Gastroesophageal sphincter (tissue), 4 donors: ENCODE measurements around the gene PHF12. TPM values are rescaled to one million over a fixed set of nuclear protein-coding genes. Genes with fewer than 3 reads are reported as not detected.

ENCODE experiments used
- ATAC-seq: fragments of 150-250 bp; one replicate; pipeline ENCODE4 v1.9.1; 2016; ENCODE audit warnings: mild to moderate bottlenecking, moderate library complexity
- H3K27ac ChIP-seq, 4 donors: fragments of 200-600 bp; sonication (generic) in 3 of 4; 1 replicate in 3 of 4; 2 replicates in 1 of 4; pipeline ENCODE4 v1.5.1; 2016 to 2019
- H3K27me3 ChIP-seq: fragments of 200-600 bp; sonication (generic); one replicate; pipeline ENCODE4 v1.5.1; 2019
- H3K36me3 ChIP-seq, 2 donors: fragments of 200-600 bp; sonication (generic); one replicate each; pipeline ENCODE4 v1.5.1; 2019; ENCODE audit warnings: control low read depth in 1 of 2
- H3K4me1 ChIP-seq, 3 donors: fragments of 200-600 bp; sonication (generic); 1 replicate in 2 of 3; 2 replicates in 1 of 3; pipeline ENCODE4 v1.5.1; 2016 to 2019; ENCODE audit warnings: control low read depth in 2 of 3
- H3K4me3 ChIP-seq, 2 donors: fragments of 200-600 bp; sonication (generic); one replicate each; pipeline ENCODE4 v1.5.1; 2019; ENCODE audit warnings: mild to moderate bottlenecking in 1 of 2, moderate library complexity in 1 of 2
- H3K9me3 ChIP-seq, 3 donors: fragments of 200-600 bp; sonication (generic); one replicate each; pipeline ENCODE4 v1.5.1; 2017 to 2019; ENCODE audit warnings: control low read depth in 2 of 3
- CTCF ChIP-seq, 4 experiments: fragments of 200-600 bp in 2 of 4; fragments of 450-650 bp in 2 of 4; sonication (generic) in 1 of 4; IDR thresholded peaks; one replicate each; pipeline ENCODE4 v1.5.1; 2017 to 2019; ENCODE audit warnings: antibody characterized with exemption in 4 of 4, mild to moderate bottlenecking in 2 of 4, moderate library complexity in 2 of 4
- EP300 ChIP-seq: sonication (generic); formaldehyde crosslinking; IDR thresholded peaks from one replicate; pipeline ENCODE4 v1.6.1; 2017; ENCODE audit warnings: antibody characterized with exemption, mild to moderate bottlenecking
- POLR2A ChIP-seq, 2 donors: fragments of 450-650 bp; IDR thresholded peaks; one replicate each; pipeline ENCODE4 v1.6.1; 2017; ENCODE audit warnings: antibody characterized with exemption in 2 of 2, mild to moderate bottlenecking in 2 of 2, moderate library complexity in 1 of 2
- POLR2AphosphoS5 ChIP-seq: sonication (generic); formaldehyde crosslinking; IDR thresholded peaks from one replicate; pipeline ENCODE4 v1.6.1; 2017; ENCODE audit warnings: antibody characterized with exemption
- WGBS, 2 donors: methylation state at CpG; one replicate each; pipeline ENCODE4 v1.1.5; 2018; ENCODE audit warnings: low coverage in 1 of 2; 5-methylcytosine and 5-hydroxymethylcytosine counted together
- total RNA-seq, 4 donors: library from RNA; depleted of rRNA; stranded (reverse); fragments of >200 nt; gene quantifications; one replicate each; pipeline ENCODE4 v1.1.0, GENCODE V29; 2016

The PHF12 gene
- total RNA-seq, 4 donors from 2014 or later, result 20.2 to 46.9 (median 37.8) TPM

GRCh38 chr17:28949185-28950016 is 1.9 kb downstream of the PHF12 start:
- TF ChIP-seq POLR2AphosphoS5 (no peak), POLR2A (IDR thresholded peaks at IDR 0.05) (no peak), CTCF (IDR thresholded peaks at IDR 0.05) (no peak), EP300 (no peak)
- Histone ChIP-seq H3K27ac (peak overlapping the region; percentile 94 to 99 (median 94)), H3K27me3 (no peaks in the 10 kb centered on the region), H3K9me3 (no peaks in the 10 kb centered on the region), H3K4me1 (peaks cover 3 to 67% (median 42%) of the 10 kb centered on the region in 3 donors), H3K4me3 (peak overlapping the region; percentile 96), H3K36me3 (no peaks in the 10 kb centered on the region)
- ATAC-seq, result no peak
- whole genome bisulfite sequencing, 2 donors, result 0 to 1% methylated on average over 28 to 29 of the region's 61 CpGs

- H3K4me1 ChIP-seq, result peaks cover 3 to 72% (median 47%) of the 10 kb centered on the region in 3 donors
- no peaks in the 10 kb centered on the region for H3K9me3 ChIP-seq
- no peak for ATAC-seq
- TF ChIP-seq POLR2AphosphoS5 (peak; percentile 1), POLR2A (IDR thresholded peaks at IDR 0.05) (no peak)
- no peaks in the 10 kb centered on the region for H3K36me3 ChIP-seq
- peak overlapping the region; percentile 96 for H3K4me3 ChIP-seq
- peak overlapping the region; percentile 94 to 99 (median 94) for H3K27ac ChIP-seq
- no peaks in the 10 kb centered on the region for H3K27me3 ChIP-seq
- WGBS, 2 donors, result 0% methylated on average over 3 to 7 of the region's 15 CpGs
Observed at GRCh38 chr17:28948873-28949184, 2.5 kb downstream of the PHF12 start.

- Histone ChIP-seq H3K27ac (peak overlapping the region; percentile 94 to 99 (median 94)), H3K36me3 (no peaks in the 10 kb centered on the region), H3K9me3 (no peaks in the 10 kb centered on the region), H3K4me3 (peak overlapping the region; percentile 96), H3K27me3 (no peaks in the 10 kb centered on the region), H3K4me1 (peaks cover 3 to 72% (median 47%) of the 10 kb centered on the region in 3 donors)
- ATAC-seq, result no peak
- TF ChIP-seq EP300 (no peak), POLR2AphosphoS5 (no peak), CTCF (IDR thresholded peaks at IDR 0.05) (no peak), POLR2A (IDR thresholded peaks at IDR 0.05) (no peak)
- WGBS, 2 donors, result 0 to 17% methylated on average over 4 of the region's 4 CpGs
Observed at GRCh38 chr17:28948342-28948741, 3.0 kb downstream of the PHF12 start.

GRCh38 chr17:28947639-28948038 is 3.7 kb downstream of the PHF12 start:
- H3K4me3 ChIP-seq, result no peak overlapping the region
- TF ChIP-seq POLR2AphosphoS5 (no peak), CTCF (IDR thresholded peaks at IDR 0.05) (no peak), POLR2A (IDR thresholded peaks at IDR 0.05) (no peak), EP300 (no peak)
- no peaks in the 10 kb centered on the region for H3K36me3 ChIP-seq
- H3K9me3 ChIP-seq, result no peaks in the 10 kb centered on the region
- peak overlapping the region in 2 of 4 donors; percentile 95 to 99 for H3K27ac ChIP-seq
- WGBS, 2 donors, result 21 to 33% methylated on average over 3 of the region's 3 CpGs
- H3K4me1 ChIP-seq, result peaks cover 3 to 69% (median 42%) of the 10 kb centered on the region in 3 donors
- no peaks in the 10 kb centered on the region for H3K27me3 ChIP-seq
- ATAC-seq, result no peak

- H3K4me3 ChIP-seq, result no peak overlapping the region
- no peak for TF ChIP-seq CTCF (IDR thresholded peaks at IDR 0.05)
- no peak for ATAC-seq
- WGBS, 2 donors, result 27 to 30% methylated on average over 4 of the region's 4 CpGs
- peaks cover 3 to 82% (median 42%) of the 10 kb centered on the region in 3 donors for H3K4me1 ChIP-seq
- H3K27me3 ChIP-seq, result no peaks in the 10 kb centered on the region
- H3K36me3 ChIP-seq, result no peaks in the 10 kb centered on the region
- peak overlapping the region; percentile 3 to 99 (median 78) for H3K27ac ChIP-seq
- H3K9me3 ChIP-seq, result no peaks in the 10 kb centered on the region
Observed at GRCh38 chr17:28946239-28946638, 5.1 kb downstream of the PHF12 start.
